Neural cell (in vitro differentiated cells): Measurements from ENCODE around the gene SBNO2.

Experiments used
- EZH2 ChIP-seq: fragments of 200-600, 300-800 bp; shearing (Covaris generic), sonication (generic); IDR thresholded peaks from 2 replicates; pipeline ENCODE4 v1.6.1; 2014; ENCODE audit warnings: antibody characterized with exemption, low read length, borderline replicate concordance, mild to moderate bottlenecking; ENCODE audit not compliant: insufficient read depth, poor library complexity, severe bottlenecking
- POLR2AphosphoS5 ChIP-seq: IDR thresholded peaks from 2 replicates; pipeline ENCODE4 v1.6.1; 2012
- TF ChIP-seq, protein P1 (sequence below): fragments of 450-650 bp; IDR thresholded peaks from 2 replicates; pipeline ENCODE4 v1.5.1; 2014; ENCODE audit warnings: antibody characterized with exemption, mild to moderate bottlenecking, moderate library complexity; ENCODE audit not compliant: poor library complexity, severe bottlenecking
- TF ChIP-seq, protein P2 (sequence below): IDR thresholded peaks from 2 replicates; pipeline ENCODE4 v1.6.1; 2012; ENCODE audit warnings: borderline replicate concordance

DNA sequence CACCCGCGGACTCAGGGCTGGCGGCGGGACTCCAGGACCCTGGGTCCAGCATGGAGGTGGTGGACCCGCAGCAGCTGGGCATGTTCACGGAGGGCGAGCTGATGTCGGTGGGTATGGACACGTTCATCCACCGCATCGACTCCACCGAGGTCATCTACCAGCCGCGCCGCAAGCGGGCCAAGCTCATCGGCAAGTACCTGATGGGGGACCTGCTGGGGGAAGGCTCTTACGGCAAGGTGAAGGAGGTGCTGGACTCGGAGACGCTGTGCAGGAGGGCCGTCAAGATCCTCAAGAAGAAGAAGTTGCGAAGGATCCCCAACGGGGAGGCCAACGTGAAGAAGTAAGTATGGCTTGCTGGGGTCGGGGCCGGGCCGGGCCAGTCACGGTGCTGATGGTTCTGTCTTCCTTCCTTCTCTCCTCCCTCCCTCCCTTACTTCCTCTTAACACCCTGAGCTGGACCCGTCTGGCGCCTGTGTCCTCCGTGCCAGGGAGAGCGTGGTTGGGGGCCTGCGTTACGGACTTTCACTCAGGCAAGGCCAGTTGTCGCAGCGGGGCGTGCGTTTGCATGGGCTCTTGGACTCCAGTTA, 32.9 kb upstream of the SBNO2 start:
- TF ChIP-seq, protein P1, sequence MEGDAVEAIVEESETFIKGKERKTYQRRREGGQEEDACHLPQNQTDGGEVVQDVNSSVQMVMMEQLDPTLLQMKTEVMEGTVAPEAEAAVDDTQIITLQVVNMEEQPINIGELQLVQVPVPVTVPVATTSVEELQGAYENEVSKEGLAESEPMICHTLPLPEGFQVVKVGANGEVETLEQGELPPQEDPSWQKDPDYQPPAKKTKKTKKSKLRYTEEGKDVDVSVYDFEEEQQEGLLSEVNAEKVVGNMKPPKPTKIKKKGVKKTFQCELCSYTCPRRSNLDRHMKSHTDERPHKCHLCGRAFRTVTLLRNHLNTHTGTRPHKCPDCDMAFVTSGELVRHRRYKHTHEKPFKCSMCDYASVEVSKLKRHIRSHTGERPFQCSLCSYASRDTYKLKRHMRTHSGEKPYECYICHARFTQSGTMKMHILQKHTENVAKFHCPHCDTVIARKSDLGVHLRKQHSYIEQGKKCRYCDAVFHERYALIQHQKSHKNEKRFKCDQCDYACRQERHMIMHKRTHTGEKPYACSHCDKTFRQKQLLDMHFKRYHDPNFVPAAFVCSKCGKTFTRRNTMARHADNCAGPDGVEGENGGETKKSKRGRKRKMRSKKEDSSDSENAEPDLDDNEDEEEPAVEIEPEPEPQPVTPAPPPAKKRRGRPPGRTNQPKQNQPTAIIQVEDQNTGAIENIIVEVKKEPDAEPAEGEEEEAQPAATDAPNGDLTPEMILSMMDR, result no peak
- TF ChIP-seq, protein P2, sequence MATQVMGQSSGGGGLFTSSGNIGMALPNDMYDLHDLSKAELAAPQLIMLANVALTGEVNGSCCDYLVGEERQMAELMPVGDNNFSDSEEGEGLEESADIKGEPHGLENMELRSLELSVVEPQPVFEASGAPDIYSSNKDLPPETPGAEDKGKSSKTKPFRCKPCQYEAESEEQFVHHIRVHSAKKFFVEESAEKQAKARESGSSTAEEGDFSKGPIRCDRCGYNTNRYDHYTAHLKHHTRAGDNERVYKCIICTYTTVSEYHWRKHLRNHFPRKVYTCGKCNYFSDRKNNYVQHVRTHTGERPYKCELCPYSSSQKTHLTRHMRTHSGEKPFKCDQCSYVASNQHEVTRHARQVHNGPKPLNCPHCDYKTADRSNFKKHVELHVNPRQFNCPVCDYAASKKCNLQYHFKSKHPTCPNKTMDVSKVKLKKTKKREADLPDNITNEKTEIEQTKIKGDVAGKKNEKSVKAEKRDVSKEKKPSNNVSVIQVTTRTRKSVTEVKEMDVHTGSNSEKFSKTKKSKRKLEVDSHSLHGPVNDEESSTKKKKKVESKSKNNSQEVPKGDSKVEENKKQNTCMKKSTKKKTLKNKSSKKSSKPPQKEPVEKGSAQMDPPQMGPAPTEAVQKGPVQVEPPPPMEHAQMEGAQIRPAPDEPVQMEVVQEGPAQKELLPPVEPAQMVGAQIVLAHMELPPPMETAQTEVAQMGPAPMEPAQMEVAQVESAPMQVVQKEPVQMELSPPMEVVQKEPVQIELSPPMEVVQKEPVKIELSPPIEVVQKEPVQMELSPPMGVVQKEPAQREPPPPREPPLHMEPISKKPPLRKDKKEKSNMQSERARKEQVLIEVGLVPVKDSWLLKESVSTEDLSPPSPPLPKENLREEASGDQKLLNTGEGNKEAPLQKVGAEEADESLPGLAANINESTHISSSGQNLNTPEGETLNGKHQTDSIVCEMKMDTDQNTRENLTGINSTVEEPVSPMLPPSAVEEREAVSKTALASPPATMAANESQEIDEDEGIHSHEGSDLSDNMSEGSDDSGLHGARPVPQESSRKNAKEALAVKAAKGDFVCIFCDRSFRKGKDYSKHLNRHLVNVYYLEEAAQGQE, result no peak
- TF ChIP-seq EZH2, result no peak
- TF ChIP-seq POLR2AphosphoS5, result no peak
